HEK293T (cell line): ENCODE data around the gene CPTP.

Experiments used
- CTCF ChIA-PET: fragments of 350-600 bp; formaldehyde crosslinking; extraction: SDS; loops from one replicate; lab custom pipeline; 2021; ENCODE audit warnings: antibody characterized with exemption, inconsistent platforms; lab: Yijun Ruan, JAX
- POLR2A ChIA-PET: fragments of 350-600 bp; formaldehyde crosslinking; extraction: SDS; loops from one replicate; lab custom pipeline; 2020; ENCODE audit warnings: antibody characterized with exemption, inconsistent platforms; lab: Yijun Ruan, JAX
- DNase-seq: peaks from one replicate; pipeline ENCODE4 v3.0.0; 2012; ENCODE audit warnings: mixed read lengths; ENCODE audit errors: extremely low spot score
- ARNT ChIP-seq: fragments of 450-650 bp; IDR thresholded peaks from 2 replicates; pipeline ENCODE4 v1.6.1; 2017; ENCODE audit warnings: mild to moderate bottlenecking
- BHLHE40 ChIP-seq: fragments of 450-650 bp; IDR thresholded peaks from 2 replicates; pipeline ENCODE4 v1.6.1; 2016; ENCODE audit warnings: mild to moderate bottlenecking, moderate library complexity, borderline replicate concordance
- CTBP1 ChIP-seq: fragments of 450-650 bp; IDR thresholded peaks from 2 replicates; pipeline ENCODE4 v1.6.1; 2016; ENCODE audit warnings: borderline replicate concordance
- ELF4 ChIP-seq: fragments of 450-650 bp; IDR thresholded peaks from 2 replicates; pipeline ENCODE4 v1.6.1; 2017; ENCODE audit warnings: antibody characterized with exemption
- FOXA1 ChIP-seq: fragments of 450-650 bp; IDR thresholded peaks from 2 replicates; pipeline ENCODE4 v1.6.1; 2016; ENCODE audit warnings: mild to moderate bottlenecking
- FOXK2 ChIP-seq: fragments of 450-650 bp; IDR thresholded peaks from 2 replicates; pipeline ENCODE4 v1.6.1; 2016; ENCODE audit warnings: mild to moderate bottlenecking
- FOXM1 ChIP-seq: fragments of 450-650 bp; IDR thresholded peaks from 2 replicates; pipeline ENCODE4 v1.6.1; 2017; ENCODE audit warnings: mild to moderate bottlenecking, borderline replicate concordance
- HDGF ChIP-seq: fragments of 450-650 bp; IDR thresholded peaks from 2 replicates; pipeline ENCODE4 v1.6.1; 2017; ENCODE audit warnings: antibody characterized with exemption, borderline replicate concordance
- L3MBTL2 ChIP-seq: fragments of 450-650 bp; conservative IDR thresholded peaks from 2 replicates; pipeline ENCODE4 v1.6.1; 2016; ENCODE audit warnings: mild to moderate bottlenecking
- LEF1 ChIP-seq: fragments of 450-650 bp; IDR thresholded peaks from 2 replicates; pipeline ENCODE4 v1.6.1; 2017; ENCODE audit warnings: mild to moderate bottlenecking, borderline replicate concordance
- NFRKB ChIP-seq: fragments of 450-650 bp; IDR thresholded peaks from 2 replicates; pipeline ENCODE4 v1.6.1; 2016; ENCODE audit warnings: mild to moderate bottlenecking, moderate library complexity
- PKNOX1 ChIP-seq: fragments of 450-650 bp; IDR thresholded peaks from 2 replicates; pipeline ENCODE4 v1.6.1; 2016
- SP1 ChIP-seq: fragments of 450-650 bp; IDR thresholded peaks from 2 replicates; pipeline ENCODE4 v1.6.1; 2017
- SUZ12 ChIP-seq: fragments of 450-650 bp; IDR thresholded peaks from 2 replicates; pipeline ENCODE4 v1.6.1; 2016; ENCODE audit warnings: mild to moderate bottlenecking
- TARDBP ChIP-seq: fragments of 450-650 bp; IDR thresholded peaks from 2 replicates; pipeline ENCODE4 v1.6.1; 2016
- ZNF384 ChIP-seq: fragments of 450-650 bp; IDR thresholded peaks from 2 replicates; pipeline ENCODE4 v1.6.1; 2016

The CPTP gene

GRCh38 chr1:1317420-1317819 lies 7.2 kb upstream of the CPTP start:
- no peak for DNase-seq
- POLR2A ChIA-PET, result no interaction called here
- TF ChIP-seq FOXA1 (no peak), PKNOX1 (no peak), ARNT (no peak), FOXM1 (no peak), SP1 (no peak), BHLHE40 (no peak), TARDBP (no peak), LEF1 (no peak), FOXK2 (no peak), ELF4 (no peak), SUZ12 (no peak), L3MBTL2 (no peak), ZNF384 (no peak)
- CTCF ChIA-PET, result no interaction called here

DNA sequence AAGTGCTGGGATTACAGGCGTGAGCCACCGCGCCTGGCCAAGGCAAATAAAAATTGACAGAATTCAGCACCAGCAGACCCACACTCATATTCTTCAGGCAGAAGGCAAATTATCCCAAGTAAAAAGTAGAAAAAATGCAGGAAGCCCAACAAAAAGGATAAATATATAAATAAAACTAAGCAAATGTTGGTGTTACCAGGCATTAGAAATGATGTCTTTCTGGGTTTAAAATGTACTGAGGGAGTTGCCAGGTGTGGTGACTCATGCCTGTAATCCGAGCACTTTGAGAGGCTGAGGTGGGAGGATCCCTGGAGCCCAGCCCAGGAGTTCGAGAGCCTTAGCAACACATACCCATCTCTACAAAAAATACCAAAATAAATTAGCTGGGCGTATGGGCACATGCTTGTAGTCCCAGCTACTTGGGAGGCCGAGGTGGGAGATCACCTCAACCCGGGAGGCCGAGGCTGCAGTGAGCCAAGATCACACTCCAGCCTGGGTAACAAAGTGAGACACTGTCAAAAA lies 6.4 kb upstream of the CPTP start:
- TF ChIP-seq CTBP1 (no peak), PKNOX1 (no peak), NFRKB (no peak), L3MBTL2 (no peak), TARDBP (no peak), FOXA1 (no peak), FOXK2 (no peak), SUZ12 (no peak), HDGF (no peak), BHLHE40 (no peak), LEF1 (no peak), FOXM1 (no peak), ARNT (no peak), ZNF384 (no peak), ELF4 (no peak), SP1 (no peak)
- ChIA-PET CTCF (no interaction called here), POLR2A (interaction anchor here (1.0 kb wide), 1 partner anchor 9 kb away, joined by 3 read pairs; no protein-coding TSS in a partner anchor)
- no peak for DNase-seq

DNA sequence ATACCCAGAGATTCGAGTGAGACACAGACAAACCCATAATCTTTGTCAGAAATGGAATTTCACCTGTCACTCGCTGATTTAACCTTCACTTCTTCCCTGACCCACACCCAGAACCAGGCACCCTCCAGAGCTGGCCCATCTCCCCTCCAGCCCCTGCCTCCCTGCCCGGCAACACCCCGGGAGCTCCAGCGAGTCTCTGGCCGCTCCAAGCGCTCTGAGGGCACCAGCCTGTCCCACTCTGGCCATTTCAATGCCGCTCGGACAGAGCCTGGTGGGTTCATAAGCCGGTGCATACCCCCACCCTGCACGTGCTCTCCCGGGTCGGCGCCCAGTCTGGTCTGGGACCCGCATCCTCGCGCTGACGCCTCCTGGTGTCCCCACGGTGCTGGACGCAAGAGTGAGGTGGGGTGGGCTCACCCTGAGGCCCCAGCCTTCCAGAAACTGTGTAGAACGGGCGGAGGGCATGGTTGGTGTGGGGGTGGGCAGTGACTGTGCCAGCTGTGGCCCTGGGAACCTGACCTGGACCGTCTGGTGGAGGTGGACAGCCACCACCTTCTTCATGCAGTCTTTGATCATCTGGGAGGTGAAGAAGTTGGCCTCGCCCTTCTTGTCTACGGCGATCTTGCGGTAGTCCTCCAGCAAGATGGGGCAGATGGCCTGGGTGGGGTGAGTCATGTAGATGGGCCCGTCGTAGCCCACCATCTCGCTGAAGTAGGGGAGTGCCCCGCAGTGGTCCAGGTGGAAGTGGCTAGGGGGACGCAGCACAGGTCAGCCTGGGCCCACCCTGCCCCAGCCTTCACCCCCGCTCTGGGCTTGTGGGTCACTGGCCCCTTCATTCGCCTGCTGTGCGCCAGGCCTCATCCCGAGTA lies 5.6 kb upstream of the CPTP start:
- ChIA-PET POLR2A (interaction anchor here (0.9 to 1.0 kb wide), 2 partner anchors 9 to 10 kb away, joined by 3 read pairs; no protein-coding TSS in a partner anchor), CTCF (no interaction called here)
- no peak for DNase-seq
- TF ChIP-seq SUZ12, result no peak
- TF ChIP-seq LEF1, result no peak
- TF ChIP-seq FOXA1, result no peak
- TF ChIP-seq FOXM1, result no peak

GRCh38 chr1:1319646-1319941 lies 5.0 kb upstream of the CPTP start:
- CTCF ChIA-PET, result no interaction called here
- DNase-seq, result no peak
- POLR2A ChIA-PET, result interaction anchor here (0.9 kb wide), 2 partner anchors 10 to 56 kb away, joined by 3 read pairs; partner anchors contain the start of gene AURKAIP1
- TF ChIP-seq ARNT, result no peak
- no peak for TF ChIP-seq SUZ12
- TF ChIP-seq FOXM1, result no peak
- no peak for TF ChIP-seq CTBP1
- TF ChIP-seq BHLHE40, result no peak
- TF ChIP-seq LEF1, result no peak
- no peak for TF ChIP-seq FOXA1
- no peak for TF ChIP-seq HDGF
- TF ChIP-seq NFRKB, result no peak
- no peak for TF ChIP-seq SP1

DNA sequence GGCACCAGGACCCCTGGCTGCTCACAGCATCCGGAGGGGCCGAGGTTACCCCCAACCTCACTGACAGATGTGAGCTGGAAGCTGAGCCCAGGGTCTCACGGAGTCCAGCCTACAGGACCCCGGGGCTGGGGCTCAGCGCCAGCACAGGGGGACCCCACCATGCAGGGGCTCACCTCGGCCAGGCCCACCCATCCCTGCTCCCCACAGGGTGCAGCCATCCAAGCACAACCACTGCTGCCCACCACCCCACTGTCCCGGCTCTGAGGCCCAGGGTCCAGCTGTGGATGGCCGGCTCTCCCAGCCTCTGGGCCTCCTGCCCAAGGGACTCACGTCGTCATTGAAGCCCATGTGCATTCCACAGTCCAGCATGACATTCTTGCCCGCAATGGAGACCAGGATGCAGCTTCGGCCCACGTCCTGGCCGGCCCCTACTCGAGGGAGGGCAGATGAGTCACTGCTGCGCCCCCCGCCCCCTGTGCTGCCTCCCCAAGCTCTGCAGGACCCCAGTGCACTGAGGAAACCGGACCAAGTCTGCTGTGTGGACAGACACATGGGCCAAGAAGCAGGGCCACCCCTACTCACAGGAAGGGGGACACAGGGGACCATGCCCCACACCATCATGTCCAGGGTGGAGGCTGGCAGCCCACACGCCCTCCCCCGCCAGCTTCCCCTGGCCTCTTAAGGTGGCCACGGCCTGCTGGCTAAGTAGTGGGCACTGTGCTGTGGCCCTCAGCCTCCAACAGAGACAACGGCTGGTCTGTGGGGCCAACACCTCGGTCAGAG lies 3.7 kb upstream of the CPTP start:
- ChIA-PET CTCF (interaction anchor here (0.6 kb wide), 1 partner anchor 15 kb away, joined by 3 read pairs; no protein-coding TSS in a partner anchor), POLR2A (no interaction called here)
- TF ChIP-seq TARDBP (no peak), ELF4 (no peak), L3MBTL2 (no peak), CTBP1 (no peak), SP1 (no peak), FOXM1 (no peak), BHLHE40 (no peak)
- no peak for DNase-seq

- DNase-seq, result no peak
- ChIA-PET POLR2A (no interaction called here), CTCF (interaction anchor here (0.6 kb wide), 1 partner anchor 14 kb away, joined by 3 read pairs; no protein-coding TSS in a partner anchor)
- TF ChIP-seq PKNOX1, result no peak
- no peak for TF ChIP-seq SP1
- TF ChIP-seq FOXK2, result no peak
- TF ChIP-seq FOXM1, result no peak
- TF ChIP-seq CTBP1, result no peak
- no peak for TF ChIP-seq FOXA1
- TF ChIP-seq TARDBP, result no peak
- TF ChIP-seq ELF4, result no peak
- no peak for TF ChIP-seq L3MBTL2
- TF ChIP-seq ARNT, result no peak
- TF ChIP-seq LEF1, result no peak
- no peak for TF ChIP-seq BHLHE40
- TF ChIP-seq HDGF, result no peak
- no peak for TF ChIP-seq SUZ12
- TF ChIP-seq NFRKB, result no peak
- TF ChIP-seq ZNF384, result no peak
Observed at GRCh38 chr1:1321477-1321876, 3.1 kb upstream of the CPTP start.
